ENCODE measurements around the gene FMNL2.

GRCh38 chr2:152542337-152542994 lies 207.5 kb downstream of the FMNL2 start:
- TF ChIP-seq EZH2 (IDR thresholded peaks at IDR 0.05; ENCODE audit: low read depth) (no peak), CTCF (conservative IDR thresholded peaks at IDR 0.05) (no peak)

Measured in PC-9 (cell line).